Mucosa of stomach (tissue), 1 donor: ENCODE results near the gene CMTM5.
"Not testable (repeated sequence)": the region's sequence is repeated elsewhere in the genome, so short reads cannot be mapped to it uniquely, and the experiment has no call there.

ENCODE experiments used
- H3K27me3 ChIP-seq: one replicate; pipeline ENCODE4 v1.7.0; 2013; ENCODE audit warnings: mild to moderate bottlenecking, low read length; ENCODE audit not compliant: control insufficient read depth, insufficient read depth
- H3K36me3 ChIP-seq: one replicate; pipeline ENCODE4 v1.7.0; 2013; ENCODE audit warnings: low read length; ENCODE audit not compliant: control insufficient read depth, insufficient read depth
- H3K4me1 ChIP-seq: one replicate; pipeline ENCODE4 v1.7.0; 2013; ENCODE audit warnings: mild to moderate bottlenecking, low read length; ENCODE audit not compliant: control insufficient read depth, insufficient read depth
- H3K4me3 ChIP-seq: one replicate; pipeline ENCODE4 v1.7.0; 2013; ENCODE audit warnings: low read length
- H3K9ac ChIP-seq: one replicate; pipeline ENCODE4 v1.7.0; 2013; ENCODE audit warnings: mild to moderate bottlenecking, low read length, moderate library complexity
- H3K9me3 ChIP-seq: one replicate; pipeline ENCODE4 v1.7.0; 2013; ENCODE audit warnings: mild to moderate bottlenecking, low read length, moderate library complexity; ENCODE audit not compliant: control insufficient read depth
- donor health status: Pancreatic carcinoma.

The CMTM5 gene

DNA sequence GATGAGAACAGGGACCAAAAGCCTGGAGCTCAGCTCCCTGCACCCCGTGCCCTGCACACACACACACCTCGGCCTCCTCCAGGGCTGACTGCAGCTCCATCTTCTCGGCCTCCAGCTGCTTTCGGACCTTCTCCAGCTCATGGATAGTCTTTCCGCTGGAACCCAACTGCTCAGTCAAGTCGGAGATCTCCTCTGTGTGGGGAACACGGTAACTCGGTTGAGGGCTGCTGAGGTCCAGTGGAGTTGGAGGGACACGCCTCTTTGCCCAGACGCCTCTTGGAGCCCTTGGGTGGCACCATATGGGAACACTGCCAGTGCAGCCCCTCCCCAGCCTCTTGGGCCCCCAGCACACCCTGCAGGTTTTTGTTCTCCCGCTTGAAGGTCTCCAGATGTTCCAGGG, 40.0 kb downstream of the CMTM5 start:
- H3K4me1 ChIP-seq: no peaks in the 10 kb centered on the region
- H3K4me3 ChIP-seq: no peak overlapping the region
- H3K36me3 ChIP-seq: no peaks in the 10 kb centered on the region
- H3K27me3 ChIP-seq: no peaks in the 10 kb centered on the region
- no peak overlapping the region for H3K9ac ChIP-seq
- no peaks in the 10 kb centered on the region for H3K9me3 ChIP-seq

DNA sequence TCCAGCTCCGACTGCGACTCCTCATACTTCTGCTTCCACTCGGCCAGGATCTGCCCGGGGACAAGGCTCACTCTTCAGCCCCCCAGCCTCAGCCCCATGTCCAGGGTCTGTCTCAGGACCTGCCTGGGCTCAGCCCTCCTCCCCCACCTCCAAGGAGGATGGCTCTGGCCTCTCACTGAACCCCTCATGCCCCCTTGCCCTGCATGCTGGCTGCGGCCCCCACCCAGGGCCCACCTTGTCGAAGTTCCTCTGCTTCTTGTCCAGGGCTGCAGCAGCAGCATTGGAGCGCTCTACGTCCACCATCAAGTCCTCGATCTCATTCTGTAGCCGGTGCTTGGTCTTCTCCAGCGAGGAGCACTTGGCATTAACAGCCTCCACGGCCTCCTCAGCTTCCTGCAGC, 40.4 kb downstream of the CMTM5 start:
- not testable (repeated sequence) for H3K9me3 ChIP-seq, H3K4me3 ChIP-seq, H3K36me3 ChIP-seq

DNA sequence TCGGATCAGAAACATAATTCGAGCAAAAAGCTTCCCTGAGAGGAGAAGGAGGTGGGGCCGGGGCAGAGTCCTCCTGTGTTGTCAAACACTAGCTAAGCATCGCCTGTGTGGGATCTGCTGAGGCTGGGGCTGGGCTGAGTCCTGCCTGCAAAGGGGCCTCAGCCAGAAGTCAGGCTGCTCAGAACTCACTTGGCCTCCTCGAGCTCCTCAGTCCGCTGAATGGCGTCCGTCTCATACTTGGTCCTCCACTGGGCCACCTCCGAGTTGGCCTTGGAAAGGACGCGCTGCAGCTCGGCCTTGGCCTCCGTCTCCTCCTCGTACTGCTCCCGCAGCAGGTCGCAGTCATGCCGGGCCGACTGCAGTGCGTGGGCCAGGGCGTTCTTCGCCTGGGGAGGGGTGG, 41.2 kb downstream of the CMTM5 start:
- H3K27me3 ChIP-seq: no peaks in the 10 kb centered on the region
- no peaks in the 10 kb centered on the region for H3K4me1 ChIP-seq
- no peaks in the 10 kb centered on the region for H3K36me3 ChIP-seq
- H3K4me3 ChIP-seq: no peak overlapping the region
- no peak overlapping the region for H3K9ac ChIP-seq
- H3K9me3 ChIP-seq: no peaks in the 10 kb centered on the region

More for the DNA sequence above, 40.4 kb downstream of the CMTM5 start:
- not testable (repeated sequence) for H3K9ac ChIP-seq, H3K4me1 ChIP-seq, H3K27me3 ChIP-seq

DNA sequence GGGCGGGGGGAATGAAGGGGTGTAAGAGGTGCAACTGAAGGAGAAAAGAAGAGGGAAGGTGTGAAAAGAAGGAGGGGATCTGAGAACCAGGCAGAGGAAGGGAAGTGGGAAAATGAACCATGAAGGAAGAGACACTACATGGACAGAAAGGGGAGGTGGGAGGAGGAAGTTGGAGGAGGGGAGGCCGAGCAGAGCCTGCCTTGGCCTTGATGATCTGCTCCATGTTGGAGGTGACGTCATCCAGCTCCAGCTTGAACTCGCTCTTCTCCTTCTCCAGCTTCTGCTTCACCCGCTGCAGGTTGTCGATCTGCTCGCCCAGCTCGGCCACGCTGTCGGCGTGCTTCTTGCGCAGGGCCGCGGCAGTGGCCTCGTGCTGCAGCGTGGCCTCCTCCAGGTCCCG, 42.8 kb downstream of the CMTM5 start:
- not testable (repeated sequence) for H3K4me1 ChIP-seq, H3K9me3 ChIP-seq, H3K9ac ChIP-seq, H3K4me3 ChIP-seq, H3K27me3 ChIP-seq, H3K36me3 ChIP-seq

DNA sequence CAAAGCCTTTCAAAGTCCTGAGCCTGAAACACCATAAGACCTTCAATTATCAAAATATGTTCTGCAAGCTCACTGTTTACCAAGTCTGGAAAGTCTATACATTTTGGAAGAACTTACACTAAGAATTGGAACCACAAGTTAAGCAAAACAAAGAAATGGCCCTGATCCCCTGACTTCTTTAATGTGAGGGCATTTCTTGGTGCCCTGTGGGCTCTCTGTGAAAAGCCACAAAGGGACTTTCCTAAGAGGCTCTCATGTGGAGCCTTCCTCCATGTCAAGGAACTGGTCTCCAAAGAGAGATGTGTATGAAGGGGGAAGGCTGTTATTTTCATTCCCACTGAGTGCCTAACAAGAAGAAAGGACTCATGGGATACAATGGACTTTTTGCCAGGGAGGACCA, 44.7 kb downstream of the CMTM5 start:
- Histone ChIP-seq H3K4me1 (no peaks in the 10 kb centered on the region), H3K9ac (no peak overlapping the region), H3K36me3 (no peaks in the 10 kb centered on the region), H3K9me3 (no peaks in the 10 kb centered on the region), H3K4me3 (no peak overlapping the region), H3K27me3 (no peaks in the 10 kb centered on the region)

DNA sequence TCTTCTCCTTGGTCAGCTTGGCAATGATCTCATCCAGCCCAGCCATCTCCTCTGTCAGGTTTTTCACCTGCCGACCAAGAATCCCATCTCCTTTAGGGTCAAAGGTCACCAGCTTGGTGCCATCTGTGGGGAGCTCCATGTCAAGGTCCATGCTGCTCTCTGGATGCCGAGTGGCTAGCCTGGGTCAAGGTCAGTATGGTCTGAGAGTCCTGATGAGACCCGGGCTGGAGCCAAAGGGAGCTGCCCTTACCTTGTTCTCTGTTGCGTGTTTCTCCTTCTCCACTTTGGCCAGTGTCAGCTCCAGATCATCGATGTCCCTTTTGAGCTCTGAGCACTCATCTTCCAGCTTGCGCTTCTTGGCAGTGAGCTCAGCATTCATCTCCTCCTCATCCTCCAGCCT, 46.8 kb downstream of the CMTM5 start:
- Histone ChIP-seq H3K9ac (no peak overlapping the region), H3K36me3 (no peaks in the 10 kb centered on the region), H3K27me3 (no peaks in the 10 kb centered on the region), H3K4me1 (no peaks in the 10 kb centered on the region), H3K4me3 (no peak overlapping the region), H3K9me3 (no peaks in the 10 kb centered on the region)

DNA sequence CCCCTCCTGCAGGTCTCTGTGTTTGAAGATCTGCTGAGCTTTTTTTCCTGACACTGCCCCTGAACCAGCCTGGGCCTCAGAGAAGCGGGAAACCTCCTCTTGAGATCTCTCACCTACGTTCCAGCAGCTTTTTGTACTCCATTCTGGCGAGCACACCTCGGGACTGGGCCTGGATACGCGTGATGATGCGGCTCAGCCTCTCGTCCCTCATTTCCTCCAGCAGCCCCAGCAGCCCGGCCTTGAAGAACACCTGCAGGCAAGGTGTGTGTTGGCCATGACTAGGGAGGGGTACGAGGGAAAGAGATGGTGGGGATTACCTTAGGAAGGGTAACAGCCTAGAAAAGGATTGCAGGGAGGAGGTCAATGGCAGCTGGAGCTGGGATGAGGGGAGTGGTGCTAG, 48.3 kb downstream of the CMTM5 start:
- no peaks in the 10 kb centered on the region for H3K9me3 ChIP-seq
- H3K9ac ChIP-seq: no peak overlapping the region
- no peaks in the 10 kb centered on the region for H3K4me1 ChIP-seq
- H3K36me3 ChIP-seq: no peaks in the 10 kb centered on the region
- H3K4me3 ChIP-seq: no peak overlapping the region
- no peaks in the 10 kb centered on the region for H3K27me3 ChIP-seq

DNA sequence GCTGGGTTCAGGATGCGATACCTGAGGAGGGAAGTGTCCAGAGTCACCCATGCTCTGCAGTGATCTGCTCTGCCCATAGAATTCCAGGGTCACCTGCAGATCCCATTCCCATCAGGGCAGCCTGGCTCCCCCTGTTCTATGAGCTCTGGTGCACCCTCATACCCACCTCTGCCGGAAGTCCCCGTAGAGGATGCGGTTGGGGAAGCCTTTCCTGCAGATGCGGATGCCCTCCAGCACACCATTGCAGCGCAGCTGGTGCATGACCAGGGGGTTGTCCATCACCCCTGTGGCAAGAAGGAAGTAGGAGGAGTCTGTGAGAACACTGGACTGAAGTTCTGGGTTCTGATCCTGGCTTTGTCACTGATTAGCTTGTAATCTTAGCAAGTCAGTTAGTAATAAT, 49.0 kb downstream of the CMTM5 start:
- H3K9ac ChIP-seq, H3K36me3 ChIP-seq, H3K9me3 ChIP-seq, H3K4me1 ChIP-seq, H3K27me3 ChIP-seq, H3K4me3 ChIP-seq: not testable (repeated sequence)

DNA sequence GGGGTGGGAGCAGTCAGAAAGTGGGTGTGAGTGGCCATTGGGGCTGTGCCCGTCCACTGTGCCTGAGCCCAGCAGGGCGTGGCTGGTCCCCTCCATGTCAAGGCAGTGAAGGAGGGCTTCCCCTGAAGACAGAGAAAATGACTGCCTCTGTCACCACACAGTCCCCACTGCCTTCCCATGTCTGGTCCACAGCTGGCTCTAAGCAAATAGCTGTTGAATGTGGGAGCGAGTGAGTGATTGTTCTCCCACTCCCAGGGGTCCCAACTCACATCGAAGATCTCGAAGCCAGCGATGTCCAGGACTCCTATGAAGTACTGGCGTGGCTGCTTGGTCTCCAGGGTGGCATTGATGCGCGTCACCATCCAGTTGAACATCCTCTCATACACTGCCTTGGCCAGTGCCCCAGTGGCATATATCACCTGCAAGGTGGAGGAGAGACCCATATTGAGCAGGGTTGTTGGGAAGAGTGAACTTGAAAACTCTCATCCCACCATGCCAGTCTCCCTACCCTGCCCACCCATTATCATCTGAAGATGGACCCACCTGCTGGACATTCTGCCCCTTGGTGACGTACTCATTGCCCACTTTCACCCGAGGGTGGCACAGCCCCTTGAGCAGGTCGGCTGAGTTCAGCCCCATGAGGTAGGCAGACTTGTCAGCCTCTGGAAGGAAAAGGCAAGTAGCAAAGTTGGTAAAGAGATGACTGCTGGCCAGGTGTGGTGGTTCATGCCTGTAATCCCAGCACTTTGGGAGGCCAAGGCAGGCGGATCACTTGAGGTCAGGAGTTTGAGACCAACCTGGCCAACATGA, 52.0 kb downstream of the CMTM5 start:
- no peak overlapping the region for H3K9ac ChIP-seq
- no peak overlapping the region for H3K4me3 ChIP-seq
- no peaks in the 10 kb centered on the region for H3K27me3 ChIP-seq
- H3K9me3 ChIP-seq: no peaks in the 10 kb centered on the region
- no peaks in the 10 kb centered on the region for H3K4me1 ChIP-seq
- H3K36me3 ChIP-seq: no peaks in the 10 kb centered on the region
